GM11168 (cell line): ENCODE results near the gene CFAP57.

ENCODE experiments used
- in situ Hi-C: fragments of 300-500 bp; cut with MboI; formaldehyde crosslinking; loops from one replicate; pipeline ENCODE4 v1.12.0; 2022; ENCODE audit warnings: low sequenced_read_pairs; ENCODE audit not compliant: unreplicated experiment

The CFAP57 gene

GRCh38 chr1:43246466-43247213 is 74.5 kb downstream of the CFAP57 start:
- in situ Hi-C loops, result no loop called here

- in situ Hi-C loops, result no loop called here
These were observed 75.3 kb downstream of the CFAP57 start for GRCh38 chr1:43247256-43247921.

GRCh38 chr1:43250351-43250761 is 78.2 kb downstream of the CFAP57 start:
- in situ Hi-C loops, result no loop called here

GRCh38 chr1:43251024-43251423 is 78.9 kb downstream of the CFAP57 start:
- in situ Hi-C loops, result no loop called here

- in situ Hi-C loops, result no loop called here
These were observed 80.1 kb downstream of the CFAP57 start for GRCh38 chr1:43252225-43252624.

- in situ Hi-C loops, result no loop called here
These were observed 81.0 kb downstream of the CFAP57 start for GRCh38 chr1:43253173-43253572.

- in situ Hi-C loops, result no loop called here
These were observed 81.7 kb downstream of the CFAP57 start for GRCh38 chr1:43253876-43254275.

- in situ Hi-C loops, result no loop called here
These were observed 83.5 kb downstream of the CFAP57 start for GRCh38 chr1:43255438-43256210.

- in situ Hi-C loops, result no loop called here
These were observed 84.8 kb downstream of the CFAP57 start for GRCh38 chr1:43256675-43257570.

GRCh38 chr1:43258370-43258769 is 86.2 kb downstream of the CFAP57 start:
- in situ Hi-C loops, result no loop called here

- in situ Hi-C loops, result no loop called here
These were observed 93.3 kb downstream of the CFAP57 start for GRCh38 chr1:43265431-43265830.

- in situ Hi-C loops, result no loop called here
These were observed 94.8 kb downstream of the CFAP57 start for GRCh38 chr1:43266881-43267280.

- in situ Hi-C loops, result no loop called here
These were observed 95.2 kb downstream of the CFAP57 start for GRCh38 chr1:43267291-43267805.

GRCh38 chr1:43267818-43268425 is 95.8 kb downstream of the CFAP57 start:
- in situ Hi-C loops, result no loop called here

- in situ Hi-C loops, result no loop called here
These were observed 97.7 kb downstream of the CFAP57 start, which contains the start of gene TMEM125 for GRCh38 chr1:43269627-43270375. TMEM125 (plus strand) TSS chr1:43269983; CDS start chr1:43272723, 2,740 bp downstream.

- in situ Hi-C loops, result no loop called here
These were observed 98.4 kb downstream of the CFAP57 start for GRCh38 chr1:43270421-43271095.

GRCh38 chr1:43271186-43272118 is 99.3 kb downstream of the CFAP57 start:
- in situ Hi-C loops, result no loop called here
